OCI-M1 (cell line): ENCODE measurements around the gene PLPPR2.
"Not testable (repeated sequence)": the region's sequence is repeated elsewhere in the genome, so short reads cannot be mapped to it uniquely, and the experiment has no call there.

Source experiments
- DNase-seq: peaks from one replicate; lab custom pipeline; 2025; lab: John Stamatoyannopoulos, UW

The PLPPR2 gene

DNA sequence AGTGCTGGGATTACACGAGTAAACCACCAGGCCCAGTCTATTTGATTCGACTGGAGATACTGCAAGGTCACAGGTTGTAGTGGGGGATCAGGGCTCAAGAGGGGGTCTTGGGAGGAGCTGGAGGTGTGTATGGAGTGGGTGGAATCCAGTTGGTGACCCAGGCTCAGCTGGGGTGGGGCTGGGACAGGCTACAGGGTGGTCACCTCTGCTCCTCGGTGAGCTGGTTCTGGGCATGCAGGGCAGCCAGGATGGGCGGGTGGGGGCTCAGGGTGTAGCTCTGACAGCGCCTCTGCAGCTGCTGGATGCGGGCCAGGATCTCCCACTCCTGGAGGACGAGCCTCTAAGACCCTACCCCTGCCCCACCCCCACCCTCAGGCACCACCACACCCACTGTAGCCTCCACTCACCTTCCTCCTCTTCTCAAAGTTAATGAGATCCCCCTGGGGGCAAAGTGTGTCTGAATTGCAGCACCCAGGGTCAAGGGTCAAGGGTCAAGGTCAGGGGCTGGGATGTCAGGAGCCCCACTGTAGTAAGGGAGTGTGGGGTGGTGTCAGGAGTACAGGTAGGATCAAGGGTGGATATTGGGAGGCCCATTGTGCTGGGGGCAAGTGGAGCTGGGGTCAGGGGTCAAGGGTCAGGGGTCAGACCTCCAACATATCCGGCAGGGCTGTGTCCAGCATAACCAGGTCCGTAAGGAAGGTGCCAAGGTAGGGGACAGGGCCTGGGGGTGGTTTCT, 46.7 kb downstream of the PLPPR2 start:
- DNase-seq, result no peak

DNA sequence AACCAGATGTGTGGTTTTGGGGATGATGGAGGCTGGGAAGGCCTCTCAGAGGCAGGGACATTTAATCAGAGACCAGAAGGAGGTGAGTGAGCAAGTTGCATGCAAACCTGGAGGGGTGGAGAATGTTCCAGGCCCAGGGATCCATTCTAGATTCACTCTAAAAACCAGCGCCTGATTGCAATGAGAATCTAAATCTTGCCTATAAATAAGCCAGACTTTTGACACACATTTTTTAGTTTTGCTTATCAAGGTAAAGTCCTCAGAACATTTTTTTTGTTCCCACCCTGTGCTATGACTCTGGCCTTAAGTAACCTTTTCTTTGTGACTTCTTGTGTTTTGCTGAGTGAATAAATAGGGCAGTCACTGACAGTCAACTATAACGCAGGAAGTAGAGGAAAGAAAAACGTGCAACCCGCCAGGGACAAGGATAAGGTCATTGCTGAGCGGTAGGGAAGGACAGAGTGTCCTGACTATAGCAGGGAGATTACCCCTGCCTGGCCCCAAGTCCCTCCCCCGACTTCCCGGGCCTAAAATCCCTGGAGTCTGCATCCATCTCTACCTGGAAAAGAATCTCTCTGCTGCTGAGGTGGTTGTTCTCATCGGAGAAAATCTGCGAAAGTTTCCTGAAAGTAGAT, 49.5 kb downstream of the PLPPR2 start:
- DNase-seq, result no peak

DNA sequence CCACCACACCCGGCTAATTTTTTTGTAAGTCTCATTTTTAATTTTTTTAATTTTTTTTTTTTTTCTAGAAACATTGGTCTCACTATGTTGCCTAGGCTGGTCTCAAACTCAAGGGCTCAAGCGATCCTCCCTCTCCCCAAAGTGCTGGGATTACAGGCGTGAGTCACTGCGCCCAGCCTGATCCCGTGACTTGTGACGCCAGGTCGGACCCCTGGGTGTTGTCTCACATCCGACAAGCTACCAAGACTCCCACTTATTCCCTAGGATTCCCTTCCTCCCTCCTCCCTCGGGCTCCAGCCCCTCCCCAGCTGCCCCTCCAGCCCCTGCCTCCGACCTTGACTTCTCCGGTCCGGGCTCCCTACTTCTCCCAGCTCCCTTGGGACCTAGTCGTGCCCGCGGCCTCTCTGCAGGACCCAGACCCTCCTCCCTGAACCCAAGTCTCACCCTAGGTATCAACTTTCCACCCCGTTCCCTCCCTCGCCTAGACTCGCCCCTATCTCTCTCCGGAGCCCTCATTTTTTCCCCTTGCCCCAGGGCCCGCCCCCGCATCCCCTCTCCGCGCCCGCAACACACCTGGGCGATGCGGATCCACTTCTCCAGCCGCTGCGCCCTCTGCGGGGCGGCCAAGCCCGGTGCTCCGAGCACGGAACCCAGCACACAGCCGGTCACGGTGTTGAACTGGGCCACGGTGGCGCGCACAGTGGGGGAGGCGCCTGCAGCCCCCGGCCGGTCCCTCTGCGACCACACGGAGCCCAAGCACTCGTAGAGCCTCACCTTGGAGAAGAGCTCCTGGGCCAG, 50.8 kb downstream of the PLPPR2 start:
- DNase-seq, result no peak

DNA sequence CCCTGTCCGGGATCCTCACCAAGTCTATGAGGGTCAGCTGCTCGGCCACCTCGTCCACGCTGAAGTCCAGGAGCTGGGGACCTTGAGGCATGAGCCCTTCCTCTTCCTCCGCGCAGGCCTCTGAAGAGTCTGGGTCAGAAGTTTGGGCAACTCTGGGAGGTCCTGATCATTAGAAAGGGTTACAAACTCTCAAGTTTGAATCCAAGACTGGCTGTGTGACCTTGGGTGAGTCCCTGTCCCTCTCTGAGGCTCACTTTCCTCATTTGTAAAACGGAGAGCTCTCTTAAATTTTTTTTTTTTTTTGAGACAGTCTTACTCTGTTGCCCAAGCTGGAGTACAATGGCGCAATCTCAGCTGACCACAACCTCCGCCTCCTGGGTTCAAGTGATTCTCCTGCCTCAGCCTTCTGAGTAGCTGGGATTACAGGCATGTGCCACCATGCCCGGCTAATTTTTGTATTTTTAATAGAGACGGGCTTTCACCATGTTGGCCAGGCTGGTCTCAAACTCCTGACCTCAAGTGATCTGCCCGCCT, 51.5 kb downstream of the PLPPR2 start:
- not testable (repeated sequence) for DNase-seq

DNA sequence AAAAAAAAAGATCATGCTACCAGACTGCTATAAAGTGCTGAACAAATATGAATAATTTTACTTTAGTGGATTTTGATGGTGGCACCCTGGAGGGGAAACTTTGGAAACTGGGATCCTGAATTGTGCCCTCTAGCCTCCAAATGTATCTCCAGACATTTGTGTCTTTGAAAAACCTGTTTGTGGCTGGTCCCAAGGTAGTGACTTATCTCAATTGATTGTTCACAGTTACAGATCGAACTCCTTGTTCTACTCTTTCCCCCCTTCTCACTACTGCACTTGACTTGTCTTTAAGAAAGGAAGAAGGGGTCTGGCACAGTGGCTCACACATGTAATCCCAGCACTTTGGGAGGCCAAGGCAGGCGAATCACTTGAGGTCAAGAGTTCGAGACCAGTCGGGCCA, 53.4 kb downstream of the PLPPR2 start:
- DNase-seq, result no peak

DNA sequence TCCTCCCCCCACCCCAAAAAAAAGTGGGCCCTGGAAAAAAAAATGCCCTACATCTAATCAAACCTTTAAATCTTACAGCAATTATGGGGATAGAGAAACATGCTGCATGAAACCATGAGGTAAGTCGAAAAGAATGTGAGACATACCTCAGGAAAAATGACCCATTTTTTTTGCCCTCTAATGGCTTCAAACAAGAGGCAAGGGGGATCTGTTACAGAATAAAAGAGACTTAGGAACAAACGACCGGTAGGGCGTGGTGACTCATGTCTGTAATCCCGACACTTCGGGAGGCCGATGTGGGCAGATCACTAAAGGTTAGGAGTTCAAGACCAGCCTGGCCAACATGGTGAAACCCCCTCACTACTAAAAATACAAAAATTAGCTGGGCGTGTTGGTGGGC, 55.5 kb downstream of the PLPPR2 start:
- DNase-seq, result no peak

DNA sequence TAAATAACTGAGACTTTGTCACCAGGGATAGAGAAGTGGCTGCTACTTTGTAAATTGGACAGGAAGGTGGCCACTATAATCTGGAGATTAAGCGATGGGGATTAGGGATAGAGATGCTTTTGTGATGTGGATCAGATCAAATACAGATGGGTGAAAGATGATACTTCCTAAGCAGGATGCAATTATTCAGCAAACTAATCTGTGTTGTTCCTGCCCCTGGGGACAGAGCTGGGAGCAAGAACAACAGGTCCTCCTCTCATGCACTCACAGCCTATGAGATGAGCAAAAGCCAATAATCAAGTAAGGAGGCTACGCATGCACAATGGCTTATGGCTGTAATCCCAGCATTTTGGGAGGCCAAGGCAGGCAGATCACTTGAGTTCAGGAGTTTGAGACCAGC, 59.3 kb downstream of the PLPPR2 start:
- DNase-seq, result no peak
